ENCODE data around the gene CPSF7. TPM values are rescaled to one million over a fixed set of nuclear protein-coding genes. Genes with fewer than 3 reads are reported as not detected.
"Not testable (repeated sequence)": the region's sequence is repeated elsewhere in the genome, so short reads cannot be mapped to it uniquely, and the experiment has no call there.

CPSF7 gene
- total and polyA plus RNA-seq, 9 donors, result 33.3 to 109 (median 83.4) TPM

GRCh38 chr11:61472868-61473267 is 43.1 kb upstream of the CPSF7 start:
- 48 to 68% (median 61%) methylated on average over 5 of the region's 5 CpGs for WGBS, 3 donors
- Histone ChIP-seq H3K9me3 (no peaks in the 10 kb centered on the region), H3K36me3 (no peaks in the 10 kb centered on the region), H3K27me3 (no peaks in the 10 kb centered on the region), H3K4me3 (no peak overlapping the region), H3K4me1 (ENCODE audit: insufficient read depth) (no peaks in the 10 kb centered on the region), H3K27ac (no peak overlapping the region)
- intact Hi-C loops (cut with DNase I), result loop anchor here in 2 of 4 donors (10.0 kb wide), 3 partner anchors 102 to 262 kb away; no protein-coding TSS in a partner anchor
- DNase-seq, result peak in 1 of 5 donors; percentile 34
- no peak for TF ChIP-seq EP300 (IDR thresholded peaks at IDR 0.05)
- no peak for TF ChIP-seq POLR2A (IDR thresholded peaks at IDR 0.05)
- no peak for TF ChIP-seq CTCF (IDR thresholded peaks at IDR 0.05)

GRCh38 chr11:61472282-61472681 is 42.5 kb upstream of the CPSF7 start:
- no peaks in the 10 kb centered on the region for H3K4me1 ChIP-seq (ENCODE audit: insufficient read depth)
- no peaks in the 10 kb centered on the region for H3K36me3 ChIP-seq
- peak overlapping the region in 1 of 2 donors; percentile 10 for H3K27ac ChIP-seq
- intact Hi-C loops (cut with DNase I), result loop anchor here in 2 of 4 donors (10.0 kb wide), 3 partner anchors 103 to 263 kb away; no protein-coding TSS in a partner anchor
- no peak for TF ChIP-seq POLR2A (IDR thresholded peaks at IDR 0.05)
- no peak for TF ChIP-seq EP300 (IDR thresholded peaks at IDR 0.05)
- no peaks in the 10 kb centered on the region for H3K27me3 ChIP-seq
- peak in 1 of 5 donors; percentile 51 for DNase-seq
- no peaks in the 10 kb centered on the region for H3K9me3 ChIP-seq
- H3K4me3 ChIP-seq, result no peak overlapping the region
- WGBS, 3 donors, result 68 to 75% (median 74%) methylated on average over 5 of the region's 5 CpGs

- Histone ChIP-seq H3K4me3 (no peak overlapping the region), H3K36me3 (no peaks in the 10 kb centered on the region), H3K27ac (no peak overlapping the region), H3K9me3 (no peaks in the 10 kb centered on the region), H3K4me1 (ENCODE audit: insufficient read depth) (no peaks in the 10 kb centered on the region), H3K27me3 (no peaks in the 10 kb centered on the region)
- intact Hi-C loops (cut with DNase I), result no loop called here
- TF ChIP-seq POLR2A (IDR thresholded peaks at IDR 0.05), result no peak
- no peak for TF ChIP-seq CTCF (IDR thresholded peaks at IDR 0.05)
- TF ChIP-seq EP300 (IDR thresholded peaks at IDR 0.05), result no peak
- 48 to 66% (median 62%) methylated on average over 7 of the region's 7 CpGs for WGBS, 3 donors
- DNase-seq, result no peak
These were observed 38.2 kb upstream of the CPSF7 start for GRCh38 chr11:61468002-61468401.

GRCh38 chr11:61467602-61468001 is 37.8 kb upstream of the CPSF7 start:
- H3K36me3 ChIP-seq; H3K4me3 ChIP-seq; H3K27me3 ChIP-seq; H3K9me3 ChIP-seq; H3K27ac ChIP-seq; DNase-seq; intact Hi-C loops (cut with DNase I); H3K4me1 ChIP-seq (ENCODE audit: insufficient read depth): not testable (repeated sequence)
- WGBS, 3 donors, result 82 to 90% (median 89%) methylated on average over 6 of the region's 6 CpGs

- Histone ChIP-seq H3K27ac (no peak overlapping the region), H3K27me3 (no peaks in the 10 kb centered on the region), H3K36me3 (no peaks in the 10 kb centered on the region), H3K4me3 (no peak overlapping the region), H3K9me3 (no peaks in the 10 kb centered on the region), H3K4me1 (ENCODE audit: insufficient read depth) (no peaks in the 10 kb centered on the region)
- WGBS, 3 donors, result 71 to 75% (median 74%) methylated on average over 5 of the region's 5 CpGs
- TF ChIP-seq EP300 (IDR thresholded peaks at IDR 0.05) (no peak), POLR2A (IDR thresholded peaks at IDR 0.05) (no peak), CTCF (IDR thresholded peaks at IDR 0.05) (no peak)
- no peak for DNase-seq
- intact Hi-C loops (cut with DNase I), result no loop called here
These were observed 31.2 kb upstream of the CPSF7 start for GRCh38 chr11:61460986-61461385.
